Transverse colon (tissue), 4 donors: ENCODE data around the gene DHRSX. TPM values are rescaled to one million over a fixed set of nuclear protein-coding genes. Genes with fewer than 3 reads are reported as not detected.

Experiments
- DNase-seq: peaks from one replicate; pipeline ENCODE4 v3.0.0-alpha.2; 2019
- H3K27ac ChIP-seq, 4 donors: fragments of 200-600 bp; sonication (generic); 2 replicates each; pipeline ENCODE4 v1.5.1; 2016 to 2018; ENCODE audit warnings: inconsistent platforms in 4 of 4
- H3K27me3 ChIP-seq: fragments of 200-600 bp; sonication (generic); 2 replicates; pipeline ENCODE4 v1.5.1; 2017; ENCODE audit warnings: inconsistent platforms
- H3K36me3 ChIP-seq, 4 donors: fragments of 200-600 bp; sonication (generic); 2 replicates each; pipeline ENCODE4 v1.5.1; 2017 to 2019; ENCODE audit warnings: inconsistent platforms in 4 of 4
- H3K4me1 ChIP-seq, 4 donors: fragments of 200-600 bp; sonication (generic); 2 replicates each; pipeline ENCODE4 v1.5.1; 2017 to 2020; ENCODE audit warnings: inconsistent platforms in 4 of 4
- H3K4me3 ChIP-seq, 4 donors: fragments of 200-600 bp; sonication (generic); 1 replicate in 1 of 4; 2 replicates in 3 of 4; pipeline versions ENCODE4 v1.5.1 to v1.6.1; 2017 to 2019; ENCODE audit warnings: inconsistent platforms in 4 of 4
- H3K9me3 ChIP-seq, 2 donors: fragments of 200-600 bp; sonication (generic); 2 replicates each; pipeline ENCODE4 v1.5.1; 2017 to 2019; ENCODE audit warnings: inconsistent platforms in 2 of 2
- CTCF ChIP-seq, 5 experiments: fragments of 200-600 bp in 3 of 5; fragments of 450-650 bp in 2 of 5; sonication (generic) in 3 of 5; IDR thresholded peaks; 1 replicate in 2 of 5; 2 replicates in 3 of 5; pipeline ENCODE4 v1.5.1; 2016 to 2017; ENCODE audit warnings: antibody characterized with exemption in 5 of 5, inconsistent platforms in 3 of 5, mild to moderate bottlenecking in 2 of 5, moderate library complexity in 1 of 5
- EP300 ChIP-seq: sonication (generic); formaldehyde crosslinking; IDR thresholded peaks from one replicate; pipeline ENCODE4 v1.6.1; 2017; ENCODE audit warnings: antibody characterized with exemption, low read depth
- POLR2A ChIP-seq: fragments of 450-650 bp; IDR thresholded peaks from one replicate; pipeline ENCODE4 v1.6.1; 2016; ENCODE audit warnings: antibody characterized with exemption, mild to moderate bottlenecking, moderate library complexity
- POLR2AphosphoS5 ChIP-seq, 3 donors: sonication (generic); formaldehyde crosslinking; IDR thresholded peaks; one replicate each; pipeline ENCODE4 v1.6.1; 2016; ENCODE audit warnings: antibody characterized with exemption in 3 of 3
- WGBS, 2 donors: methylation state at CpG; one replicate each; pipeline ENCODE4 v1.1.5; 2018; ENCODE audit warnings: low coverage in 1 of 2; 5-methylcytosine and 5-hydroxymethylcytosine counted together
- in situ Hi-C, 4 donors: fragments of 200-750 bp; cut with MboI; loops; one replicate each; pipeline versions ENCODE4 v1.15.0 to v1.15.1; 2017; ENCODE audit warnings: low sequenced_read_pairs in 3 of 4, low pct_ligation_motif_present in 1 of 4, low pct_unique_long_range_greater_than_20kb in 1 of 4
- intact Hi-C: fragments of 100-400 bp; cut with DNase I; formaldehyde crosslinking; loops from one replicate; pipeline ENCODE4 v1.15.1; 2023; ENCODE audit warnings: low total_unique reads
- total RNA-seq, 4 donors: library from RNA; depleted of rRNA; stranded (reverse); fragments of >200 nt; gene quantifications; one replicate each; pipeline ENCODE4 v1.1.0, GENCODE V29; 2016

The DHRSX gene
- total RNA-seq, 4 donors from 2014 or later, result 27.9 to 39.9 (median 33.9) TPM

GRCh38 chrX:2284601-2285000 is 216.2 kb downstream of the DHRSX start:
- no peak for TF ChIP-seq EP300
- TF ChIP-seq POLR2AphosphoS5 (IDR thresholded peaks at IDR 0.05), result no peak
- no peak for TF ChIP-seq CTCF (IDR thresholded peaks at IDR 0.05)
- Histone ChIP-seq H3K9me3 (no peaks in the 10 kb centered on the region), H3K4me3 (no peak overlapping the region), H3K27me3 (no peaks in the 10 kb centered on the region), H3K27ac (no peak overlapping the region), H3K4me1 (no peaks in the 10 kb centered on the region), H3K36me3 (no peaks in the 10 kb centered on the region)
- intact Hi-C loops, result no loop called here
- WGBS, 2 donors, result 90% methylated on average over 4 of the region's 4 CpGs
- in situ Hi-C loops, result no loop called here
- DNase-seq, result no peak

GRCh38 chrX:2284133-2284532 is 216.6 kb downstream of the DHRSX start:
- in situ Hi-C loops, result no loop called here

DNA sequence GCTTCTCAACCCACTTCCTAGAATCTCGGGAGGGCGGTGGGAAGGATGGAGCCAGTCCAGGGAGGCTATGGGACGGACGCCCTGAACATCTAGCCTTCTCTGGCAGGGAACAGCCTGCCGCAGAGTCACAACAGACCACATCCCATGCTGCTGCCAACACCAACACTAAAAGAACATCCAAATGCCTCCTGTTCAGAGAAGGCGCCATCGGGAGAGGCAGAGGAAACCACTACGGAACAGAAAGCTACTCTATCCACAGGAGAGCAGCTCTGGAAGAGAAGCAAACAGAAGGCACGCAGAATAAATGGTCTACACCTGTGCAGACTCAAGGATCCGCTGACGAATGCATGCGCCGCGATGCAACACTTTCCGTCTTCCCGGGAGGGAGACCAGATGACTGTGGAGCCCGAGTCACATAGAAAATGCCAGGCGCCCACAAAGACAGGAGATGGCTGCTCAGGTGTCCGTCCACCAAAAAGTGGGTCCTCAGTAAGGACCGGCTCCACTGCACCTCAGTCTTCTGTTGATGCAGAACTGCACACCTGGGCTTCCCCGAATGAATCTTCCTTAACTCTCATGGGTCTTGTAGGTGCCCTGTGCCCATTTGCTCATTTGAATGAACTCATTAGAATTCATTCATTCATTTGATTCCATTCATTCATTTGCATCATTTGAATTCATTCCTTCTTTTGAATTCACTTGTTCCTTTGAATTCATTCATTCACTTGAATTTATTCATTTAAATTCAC is 217.5 kb downstream of the DHRSX start:
- H3K4me3 ChIP-seq, result no peak overlapping the region
- intact Hi-C loops, result no loop called here
- DNase-seq, result no peak
- H3K4me1 ChIP-seq, result no peaks in the 10 kb centered on the region
- no peaks in the 10 kb centered on the region for H3K27me3 ChIP-seq
- in situ Hi-C loops, result no loop called here
- no peaks in the 10 kb centered on the region for H3K36me3 ChIP-seq
- 92 to 94% methylated on average over 5 to 21 of the region's 21 CpGs for WGBS, 2 donors
- H3K9me3 ChIP-seq, result no peaks in the 10 kb centered on the region
- no peak overlapping the region for H3K27ac ChIP-seq
- no peak for TF ChIP-seq POLR2A
- TF ChIP-seq EP300, result no peak
- TF ChIP-seq POLR2AphosphoS5 (IDR thresholded peaks at IDR 0.05), result no peak
- TF ChIP-seq CTCF (IDR thresholded peaks at IDR 0.05), result no peak

More at GRCh38 chrX:2284133-2284532, 216.6 kb downstream of the DHRSX start:
- H3K4me3 ChIP-seq, result no peak overlapping the region
- H3K9me3 ChIP-seq, result no peaks in the 10 kb centered on the region
- DNase-seq, result no peak
- H3K36me3 ChIP-seq, result no peaks in the 10 kb centered on the region
- no peaks in the 10 kb centered on the region for H3K27me3 ChIP-seq
- WGBS, 2 donors, result 94 to 98% methylated on average over 3 of the region's 3 CpGs
- intact Hi-C loops, result no loop called here
- no peak overlapping the region for H3K27ac ChIP-seq
- TF ChIP-seq CTCF (IDR thresholded peaks at IDR 0.05) (no peak), EP300 (no peak), POLR2AphosphoS5 (IDR thresholded peaks at IDR 0.05) (no peak), POLR2A (no peak)
- no peaks in the 10 kb centered on the region for H3K4me1 ChIP-seq

DNA sequence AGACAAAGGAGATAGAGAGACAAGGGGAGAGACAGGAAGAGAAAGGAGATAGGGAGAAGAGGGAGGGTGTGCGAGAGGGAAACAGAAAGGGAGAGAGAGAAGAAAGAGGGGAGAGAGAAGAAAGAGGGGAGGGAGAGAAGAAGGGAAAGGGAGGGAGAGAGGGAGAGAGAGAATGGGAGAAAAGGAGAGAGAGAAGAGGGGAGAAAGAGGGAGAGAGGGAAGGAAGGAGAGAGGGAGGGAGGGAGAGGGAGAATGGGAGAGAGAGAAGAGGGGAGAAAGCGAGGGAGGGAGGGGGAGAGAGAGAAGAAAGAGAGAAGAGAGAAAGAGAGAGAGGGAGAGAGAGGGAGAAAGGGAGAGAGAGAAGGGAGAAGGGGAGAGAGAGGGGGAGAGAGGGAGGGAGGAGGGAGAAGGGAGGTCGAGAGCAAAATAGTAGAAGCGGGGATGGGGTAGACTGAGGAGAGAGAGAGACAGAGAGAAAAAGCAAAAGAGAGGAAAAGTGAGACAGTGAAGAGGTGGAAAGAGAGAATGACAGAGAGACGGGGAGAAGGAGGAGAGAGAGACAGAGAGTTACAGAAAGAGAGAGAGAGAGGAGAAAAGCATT is 218.2 kb downstream of the DHRSX start:
- intact Hi-C loops, result no loop called here
- no peak for TF ChIP-seq CTCF (IDR thresholded peaks at IDR 0.05)
- no peak for TF ChIP-seq POLR2A
- no peak for TF ChIP-seq POLR2AphosphoS5 (IDR thresholded peaks at IDR 0.05)
- no peak for TF ChIP-seq EP300
- no peak for DNase-seq

More for the DNA sequence above, 218.2 kb downstream of the DHRSX start:
- Histone ChIP-seq H3K36me3 (no peaks in the 10 kb centered on the region), H3K9me3 (no peaks in the 10 kb centered on the region), H3K4me3 (no peak overlapping the region), H3K27me3 (no peaks in the 10 kb centered on the region), H3K4me1 (no peaks in the 10 kb centered on the region), H3K27ac (no peak overlapping the region)
- WGBS, 2 donors, result 77 to 89% methylated on average over 4 to 5 of the region's 5 CpGs
- in situ Hi-C loops, result no loop called here
